AG04450 (cell line): ENCODE results near the gene CD44. TPM values are rescaled to one million over a fixed set of nuclear protein-coding genes. Genes with fewer than 3 reads are reported as not detected.

Source experiments
- CTCF ChIA-PET: fragments of 300-600, 350-600 bp; formaldehyde crosslinking; extraction: SDS; loops from one replicate; lab custom pipeline; 2022; ENCODE audit warnings: antibody characterized with exemption, inconsistent platforms; lab: Charles Lee
- POLR2A ChIA-PET: fragments of 350-600 bp; formaldehyde crosslinking; extraction: SDS; loops from one replicate; lab custom pipeline; 2021; ENCODE audit warnings: antibody characterized with exemption, inconsistent platforms; lab: Yijun Ruan, JAX
- DNase-seq: peaks from one replicate; pipeline ENCODE4 v3.0.0-alpha.2; 2011; ENCODE audit warnings: low read depth, low spot score
- H3K27ac ChIP-seq: one replicate; pipeline ENCODE4 v1.5.1; 2012; ENCODE audit warnings: low read depth, low read length, control low read depth
- H3K27me3 ChIP-seq: one replicate; pipeline ENCODE4 v1.6.0; 2012; ENCODE audit warnings: low read length; ENCODE audit not compliant: control insufficient read depth, insufficient read depth
- H3K4me3 ChIP-seq: 2 replicates; pipeline ENCODE4 v1.5.1; 2011; ENCODE audit warnings: mild to moderate bottlenecking, low read depth, low read length, control low read depth
- H3K9me3 ChIP-seq: 2 replicates; pipeline ENCODE4 v1.5.1; 2012; ENCODE audit warnings: low read length; ENCODE audit not compliant: control insufficient read depth, insufficient read depth
- polyA plus RNA-seq: library from polyadenylated mRNA; depleted of rRNA; stranded (reverse); fragments of >200 nt; gene quantifications from 2 replicates; pipeline ENCODE4 v1.2.3, GENCODE V29; 2011
- TF ChIP-seq, protein P1 (sequence below): IDR thresholded peaks from 2 replicates; pipeline ENCODE4 v1.5.1; 2011; ENCODE audit warnings: low read depth, low read length, control low read depth, inconsistent platforms

Gene CD44
- polyA plus RNA-seq, 1 experiment: 1,817 TPM

DNA sequence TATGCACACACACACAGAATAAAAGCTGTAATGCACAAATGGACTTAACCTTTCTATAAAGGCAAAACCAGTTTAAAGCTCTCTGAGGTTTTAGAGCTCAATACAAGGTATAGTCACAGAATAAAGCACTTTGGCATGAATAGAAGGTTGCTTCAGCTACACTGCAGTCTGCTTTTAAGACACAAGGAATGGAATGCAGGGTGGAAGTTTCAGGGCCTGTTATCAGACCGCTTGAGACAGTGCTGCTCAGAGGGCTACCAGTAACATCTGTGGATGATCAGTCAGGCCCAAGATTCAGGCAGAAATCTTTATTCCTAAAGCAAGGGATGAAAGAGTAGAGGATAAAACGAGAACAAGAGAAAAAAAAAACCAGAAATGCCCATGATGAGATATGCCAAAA, 46.7 kb downstream of the CD44 start:
- Histone ChIP-seq H3K4me3 (no peak overlapping the region), H3K27ac (no peak overlapping the region), H3K9me3 (no peaks in the 10 kb centered on the region), H3K27me3 (no peaks in the 10 kb centered on the region)
- CTCF ChIA-PET: no interaction called here
- TF ChIP-seq, protein P1, sequence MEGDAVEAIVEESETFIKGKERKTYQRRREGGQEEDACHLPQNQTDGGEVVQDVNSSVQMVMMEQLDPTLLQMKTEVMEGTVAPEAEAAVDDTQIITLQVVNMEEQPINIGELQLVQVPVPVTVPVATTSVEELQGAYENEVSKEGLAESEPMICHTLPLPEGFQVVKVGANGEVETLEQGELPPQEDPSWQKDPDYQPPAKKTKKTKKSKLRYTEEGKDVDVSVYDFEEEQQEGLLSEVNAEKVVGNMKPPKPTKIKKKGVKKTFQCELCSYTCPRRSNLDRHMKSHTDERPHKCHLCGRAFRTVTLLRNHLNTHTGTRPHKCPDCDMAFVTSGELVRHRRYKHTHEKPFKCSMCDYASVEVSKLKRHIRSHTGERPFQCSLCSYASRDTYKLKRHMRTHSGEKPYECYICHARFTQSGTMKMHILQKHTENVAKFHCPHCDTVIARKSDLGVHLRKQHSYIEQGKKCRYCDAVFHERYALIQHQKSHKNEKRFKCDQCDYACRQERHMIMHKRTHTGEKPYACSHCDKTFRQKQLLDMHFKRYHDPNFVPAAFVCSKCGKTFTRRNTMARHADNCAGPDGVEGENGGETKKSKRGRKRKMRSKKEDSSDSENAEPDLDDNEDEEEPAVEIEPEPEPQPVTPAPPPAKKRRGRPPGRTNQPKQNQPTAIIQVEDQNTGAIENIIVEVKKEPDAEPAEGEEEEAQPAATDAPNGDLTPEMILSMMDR: no peak
- POLR2A ChIA-PET: no interaction called here
- no peak for DNase-seq

DNA sequence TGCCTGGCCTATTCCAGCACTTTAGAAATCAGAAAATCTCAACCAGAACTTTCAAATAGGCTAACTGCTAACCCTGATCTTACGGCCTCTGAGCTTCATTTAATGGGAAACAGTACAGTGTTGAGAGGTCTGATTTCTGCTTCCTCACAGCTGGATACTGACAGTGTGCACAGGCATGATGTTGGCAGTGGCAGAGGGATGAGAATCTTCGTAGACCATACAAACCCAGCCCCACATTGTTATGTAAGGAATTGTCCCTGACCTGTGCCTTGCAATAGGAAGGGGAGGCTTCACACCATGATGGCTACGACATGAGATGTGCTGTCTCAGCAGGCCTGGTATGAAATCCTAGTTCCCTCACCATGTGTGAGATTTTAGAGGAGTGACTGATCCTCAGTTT, 49.0 kb downstream of the CD44 start:
- no peak for DNase-seq
- Histone ChIP-seq H3K27me3 (no peaks in the 10 kb centered on the region), H3K9me3 (no peaks in the 10 kb centered on the region), H3K4me3 (no peak overlapping the region), H3K27ac (no peak overlapping the region)
- CTCF ChIA-PET: interaction anchor here (1.5 kb wide), 1 partner anchor 261 kb away, joined by 6 read pairs; no protein-coding TSS in a partner anchor
- POLR2A ChIA-PET: interaction anchor here (1.1 kb wide), 1 partner anchor 10 kb away, joined by 4 read pairs; no protein-coding TSS in a partner anchor
- TF ChIP-seq, protein P1: no peak

DNA sequence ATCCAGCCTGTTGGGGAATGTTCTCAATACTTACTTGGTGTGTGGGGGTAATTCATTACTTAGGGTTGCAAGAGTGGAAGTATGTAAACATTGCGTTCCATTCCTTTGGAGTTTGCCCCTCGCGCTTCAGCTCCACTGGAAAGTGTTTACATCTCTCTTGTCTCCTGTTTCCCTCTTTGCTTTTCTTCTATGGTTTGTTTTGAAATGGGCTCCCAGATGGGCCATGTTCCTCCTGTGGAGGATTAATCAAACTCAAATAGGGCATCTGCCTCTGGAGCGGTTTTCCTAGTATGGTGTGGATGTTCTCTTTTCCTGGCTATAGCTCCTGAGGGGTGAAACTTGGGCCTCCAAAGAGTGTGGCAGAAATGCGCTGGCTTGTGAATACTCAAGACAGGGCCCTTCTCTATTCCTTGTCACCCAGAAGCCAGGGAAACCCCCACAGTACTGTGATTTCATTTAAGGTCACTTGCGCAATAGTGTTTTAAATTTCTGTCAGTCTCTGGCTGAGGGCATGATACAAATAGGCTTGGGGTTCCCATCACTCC, 51.9 kb downstream of the CD44 start:
- H3K27ac ChIP-seq: peak overlapping the region; percentile 69
- CTCF ChIA-PET: interaction anchor here (0.6 to 2.7 kb wide), 4 partner anchors 201 to 297 kb away, joined by 3 to 12 read pairs (median 6); no protein-coding TSS in a partner anchor
- POLR2A ChIA-PET: interaction anchor here (0.5 to 2.5 kb wide), 20 partner anchors 11 to 266 kb away, joined by 3 to 19 read pairs (median 4); no protein-coding TSS in a partner anchor

DNA sequence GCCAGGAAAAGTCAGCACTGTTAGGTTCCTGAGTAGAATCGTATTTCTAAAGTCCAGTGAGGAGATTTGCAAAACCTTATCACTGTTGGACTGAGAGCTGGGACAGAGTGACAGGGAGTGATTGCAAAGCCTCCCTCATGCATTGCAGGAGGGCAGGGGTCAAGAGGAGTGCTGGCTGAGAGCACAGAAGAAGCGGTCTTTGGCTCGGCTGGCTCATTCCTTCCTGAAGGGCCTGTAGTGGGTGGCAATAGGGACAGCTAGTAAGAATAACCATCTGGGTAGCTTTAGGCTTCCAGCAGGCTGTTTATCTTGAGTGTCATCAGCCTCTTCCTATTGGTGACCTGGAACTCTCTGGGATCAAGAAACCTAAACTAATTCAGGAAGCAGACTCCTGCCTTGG, 53.4 kb downstream of the CD44 start:
- no peak overlapping the region for H3K4me3 ChIP-seq
- peak overlapping the region; percentile 41 for H3K27ac ChIP-seq
- CTCF ChIA-PET: interaction anchor here (2.7 kb wide), 1 partner anchor 200 kb away, joined by 12 read pairs; no protein-coding TSS in a partner anchor
- no peaks in the 10 kb centered on the region for H3K27me3 ChIP-seq
- H3K9me3 ChIP-seq: no peaks in the 10 kb centered on the region
- no peak for DNase-seq
- TF ChIP-seq, protein P1: 0 out of 2 replicates have a peak, but pooled peaks have one; percentile 2
- POLR2A ChIA-PET: interaction anchor here (0.7 to 1.1 kb wide), 2 partner anchors 12 to 178 kb away, joined by 3 to 4 read pairs; no protein-coding TSS in a partner anchor

More for the DNA sequence above, 51.9 kb downstream of the CD44 start:
- DNase-seq: peak; percentile 91
- Histone ChIP-seq H3K27me3 (no peaks in the 10 kb centered on the region), H3K9me3 (no peaks in the 10 kb centered on the region), H3K4me3 (no peak overlapping the region)
- TF ChIP-seq, protein P1: no peak

DNA sequence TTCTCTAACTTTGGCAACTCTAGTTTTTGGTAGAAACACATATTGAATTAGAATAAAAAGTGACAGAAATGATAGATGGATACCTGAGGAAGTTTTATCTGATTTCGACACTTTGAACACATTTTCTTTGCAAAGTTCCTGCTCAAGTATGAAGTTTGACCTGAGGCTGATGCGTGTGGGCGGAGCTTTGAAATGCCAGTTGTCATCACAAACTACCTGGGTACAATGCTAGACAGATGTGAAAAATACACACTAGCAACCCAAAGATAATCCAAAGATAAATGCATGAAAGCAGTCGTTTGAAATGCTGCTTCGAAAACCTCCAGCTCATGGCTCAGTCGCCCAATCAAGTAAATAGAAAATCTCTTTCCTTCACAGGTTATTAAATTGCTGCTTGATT, 54.8 kb downstream of the CD44 start:
- Histone ChIP-seq H3K27me3 (no peaks in the 10 kb centered on the region), H3K4me3 (no peak overlapping the region), H3K9me3 (no peaks in the 10 kb centered on the region), H3K27ac (no peak overlapping the region)
- no peak for DNase-seq
- POLR2A ChIA-PET: no interaction called here
- TF ChIP-seq, protein P1: no peak
- CTCF ChIA-PET: interaction anchor here (2.7 kb wide), 1 partner anchor 198 kb away, joined by 12 read pairs; no protein-coding TSS in a partner anchor
